LNCaP clone FGC (cell line): ENCODE data around the gene OXNAD1.

Source experiments
- DNase-seq: peaks from one replicate; pipeline ENCODE4 v3.0.0-alpha.2; 2011; ENCODE audit warnings: low read depth
- H3K4me3 ChIP-seq: 2 replicates; pipeline ENCODE4 v1.5.1; 2011; ENCODE audit warnings: mild to moderate bottlenecking, low read depth, low read length, control low read depth
- TF ChIP-seq, protein P1 (sequence below): IDR thresholded peaks from 2 replicates; pipeline ENCODE4 v1.5.1; 2012; ENCODE audit warnings: mild to moderate bottlenecking; ENCODE audit not compliant: control insufficient read depth, insufficient read depth; ENCODE audit errors: extremely low read depth

The OXNAD1 gene

DNA sequence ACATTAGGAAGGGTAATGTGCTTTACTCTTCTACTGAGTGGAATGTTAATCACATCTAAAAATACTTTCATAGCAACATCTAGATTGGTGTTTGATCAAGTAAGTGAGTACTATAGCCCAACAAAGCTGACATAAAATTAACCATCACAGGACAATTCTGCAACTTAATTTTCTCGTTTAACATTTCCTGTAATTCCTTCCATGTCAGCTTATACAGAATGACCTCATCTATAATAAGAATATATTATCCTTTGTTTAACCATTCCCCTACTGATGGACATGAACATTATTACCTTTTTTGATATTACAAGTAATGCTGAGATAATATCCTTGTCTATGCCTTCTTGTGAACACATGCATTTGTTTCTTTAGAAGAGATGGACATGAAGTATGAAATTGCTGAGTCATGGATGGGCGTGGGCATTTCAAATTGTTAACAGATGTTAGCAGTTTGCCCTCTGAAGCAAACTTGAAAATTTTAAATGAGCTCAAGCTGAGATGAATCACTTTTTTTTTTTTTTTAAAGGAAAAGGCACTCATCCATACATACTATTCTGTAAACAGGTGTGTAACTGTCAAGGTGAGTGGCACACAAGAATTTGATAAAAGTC is 85.1 kb downstream of the OXNAD1 start:
- no peak overlapping the region for H3K4me3 ChIP-seq
- DNase-seq, result no peak
- TF ChIP-seq, protein P1, sequence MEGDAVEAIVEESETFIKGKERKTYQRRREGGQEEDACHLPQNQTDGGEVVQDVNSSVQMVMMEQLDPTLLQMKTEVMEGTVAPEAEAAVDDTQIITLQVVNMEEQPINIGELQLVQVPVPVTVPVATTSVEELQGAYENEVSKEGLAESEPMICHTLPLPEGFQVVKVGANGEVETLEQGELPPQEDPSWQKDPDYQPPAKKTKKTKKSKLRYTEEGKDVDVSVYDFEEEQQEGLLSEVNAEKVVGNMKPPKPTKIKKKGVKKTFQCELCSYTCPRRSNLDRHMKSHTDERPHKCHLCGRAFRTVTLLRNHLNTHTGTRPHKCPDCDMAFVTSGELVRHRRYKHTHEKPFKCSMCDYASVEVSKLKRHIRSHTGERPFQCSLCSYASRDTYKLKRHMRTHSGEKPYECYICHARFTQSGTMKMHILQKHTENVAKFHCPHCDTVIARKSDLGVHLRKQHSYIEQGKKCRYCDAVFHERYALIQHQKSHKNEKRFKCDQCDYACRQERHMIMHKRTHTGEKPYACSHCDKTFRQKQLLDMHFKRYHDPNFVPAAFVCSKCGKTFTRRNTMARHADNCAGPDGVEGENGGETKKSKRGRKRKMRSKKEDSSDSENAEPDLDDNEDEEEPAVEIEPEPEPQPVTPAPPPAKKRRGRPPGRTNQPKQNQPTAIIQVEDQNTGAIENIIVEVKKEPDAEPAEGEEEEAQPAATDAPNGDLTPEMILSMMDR, result no peak

DNA sequence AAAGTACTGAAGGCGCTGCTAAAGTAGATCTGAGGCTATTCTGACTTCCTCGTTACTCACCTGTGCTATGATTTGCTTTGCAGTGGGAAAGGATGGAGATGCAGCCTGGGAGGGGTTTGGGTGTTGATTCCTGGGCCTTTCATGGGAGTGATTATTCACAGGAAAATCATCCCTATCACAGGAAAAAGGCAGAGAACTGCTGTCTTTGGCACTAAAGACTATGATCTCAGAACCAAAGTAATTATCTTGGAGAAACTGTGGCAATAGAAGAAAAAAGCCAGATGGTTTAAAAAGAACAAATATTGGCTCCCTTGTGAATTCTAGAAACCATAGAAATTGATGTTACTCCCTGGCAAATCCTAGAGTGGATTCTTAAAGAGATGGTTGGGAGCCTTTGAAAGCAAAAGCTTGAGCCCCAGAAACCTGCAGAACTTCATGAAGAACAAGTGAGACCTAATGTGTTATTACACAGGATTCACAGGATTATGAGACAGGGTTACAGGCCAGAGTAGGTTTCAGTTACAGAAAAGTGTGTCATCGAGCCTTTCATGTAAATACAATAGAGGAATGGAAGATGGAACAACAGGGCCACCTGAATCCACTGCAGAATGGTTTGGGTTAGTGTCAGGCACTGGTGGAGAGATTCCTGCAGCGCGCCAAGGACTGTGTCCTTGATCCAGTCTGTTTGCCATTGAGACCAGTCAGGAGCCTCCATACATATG is 85.7 kb downstream of the OXNAD1 start:
- no peak overlapping the region for H3K4me3 ChIP-seq
- DNase-seq, result no peak
- TF ChIP-seq, protein P1, result no peak

DNA sequence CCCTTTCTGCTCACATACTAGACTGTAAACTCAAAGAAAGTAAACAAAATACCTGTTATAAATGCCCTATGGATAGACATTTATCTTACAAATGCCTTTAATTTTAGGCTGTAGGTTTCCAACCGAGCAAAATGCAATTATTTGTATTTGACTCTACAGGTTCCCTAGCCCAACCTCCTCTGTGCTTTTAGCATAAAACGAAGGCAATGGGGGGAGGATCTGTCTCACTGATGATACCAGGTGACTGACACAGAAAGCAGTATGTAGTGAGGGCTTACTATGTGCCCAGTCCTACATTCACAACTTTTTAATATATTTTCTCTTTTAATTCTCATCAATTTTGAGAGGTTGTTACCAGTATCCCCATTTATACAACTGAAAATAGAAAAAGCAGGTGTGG is 87.4 kb downstream of the OXNAD1 start:
- no peak overlapping the region for H3K4me3 ChIP-seq
- no peak for DNase-seq
- TF ChIP-seq, protein P1, result no peak

DNA sequence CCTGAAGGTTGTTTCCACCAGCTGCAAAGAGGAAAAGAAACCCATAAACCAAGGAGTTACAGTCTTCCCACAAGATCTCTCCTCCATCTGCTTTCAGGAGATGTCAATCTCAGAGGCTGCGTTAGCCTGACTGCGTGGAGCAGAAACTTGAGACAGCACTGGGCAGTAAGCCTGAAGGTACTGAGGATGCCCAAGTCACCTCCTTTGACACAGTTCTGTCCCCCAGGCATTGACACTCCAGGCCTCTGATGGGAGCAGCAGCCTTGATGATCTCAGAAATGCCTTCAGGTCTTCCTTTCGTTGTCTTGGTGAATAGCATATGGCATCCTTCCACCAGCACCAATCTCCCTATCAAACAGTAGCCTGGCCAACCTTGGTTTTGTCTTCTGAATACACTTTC is 89.3 kb downstream of the OXNAD1 start:
- TF ChIP-seq, protein P1, result no peak
- DNase-seq, result no peak
- no peak overlapping the region for H3K4me3 ChIP-seq
